ENCODE results near the gene RCOR2. TPM values are rescaled to one million over a fixed set of nuclear protein-coding genes. Genes with fewer than 3 reads are reported as not detected.

The RCOR2 gene
- total and polyA plus RNA-seq, 2 of the 13 experiments (the other 11 are each of a cell fraction or from before 2014, with no cell fraction given): 8.3 to 8.5 TPM

- TF ChIP-seq ZNF770 (CRISPR knock-in tag; IDR thresholded peaks at IDR 0.05) (no peak), ZNF275 (CRISPR knock-in tag; IDR thresholded peaks at IDR 0.05; ENCODE audit: borderline replicate concordance) (no peak), TFE3 (CRISPR knock-in tag; IDR thresholded peaks at IDR 0.05) (no peak), SOX5 (CRISPR knock-in tag; IDR thresholded peaks at IDR 0.05; ENCODE audit: borderline replicate concordance) (peak; percentile 11; the same call in 1 of the 2 replicates), SMAD3 (CRISPR knock-in tag; IDR thresholded peaks at IDR 0.05) (no peak), ELK4 (CRISPR knock-in tag; IDR thresholded peaks at IDR 0.05; ENCODE audit: borderline replicate concordance) (no peak), ZFP36L2 (CRISPR knock-in tag; IDR thresholded peaks at IDR 0.05) (no peak), CREB3 (CRISPR knock-in tag; IDR thresholded peaks at IDR 0.05) (no peak), ZNF451 (CRISPR knock-in tag; IDR thresholded peaks at IDR 0.05) (no peak; the same call in 1 of the 2 replicates), MLX (CRISPR knock-in tag; IDR thresholded peaks at IDR 0.05) (no peak), ZNF577 (CRISPR knock-in tag; IDR thresholded peaks at IDR 0.05; ENCODE audit: borderline replicate concordance, low read depth) (no peak), ZNF441 (CRISPR knock-in tag; IDR thresholded peaks at IDR 0.05; ENCODE audit: borderline replicate concordance) (no peak), ZNF24 (IDR thresholded peaks at IDR 0.05) (no peak), REPIN1 (CRISPR knock-in tag; IDR thresholded peaks at IDR 0.05; ENCODE audit: borderline replicate concordance, low read depth) (no peak), ZNF333 (CRISPR knock-in tag; IDR thresholded peaks at IDR 0.05; ENCODE audit: borderline replicate concordance) (no peak), SNAI1 (CRISPR knock-in tag; IDR thresholded peaks at IDR 0.05; ENCODE audit: borderline replicate concordance) (no peak), NFKBIZ (CRISPR knock-in tag; IDR thresholded peaks at IDR 0.05) (no peak)
Measured at GRCh38 chr11:63915961-63916836, 765 bp downstream of the RCOR2 start (continued).

All from HepG2 (cell line).